ENCODE results near the gene PRR29.
"Not testable (repeated sequence)": the region's sequence is repeated elsewhere in the genome, so short reads cannot be mapped to it uniquely, and the experiment has no call there.

Gene PRR29

DNA sequence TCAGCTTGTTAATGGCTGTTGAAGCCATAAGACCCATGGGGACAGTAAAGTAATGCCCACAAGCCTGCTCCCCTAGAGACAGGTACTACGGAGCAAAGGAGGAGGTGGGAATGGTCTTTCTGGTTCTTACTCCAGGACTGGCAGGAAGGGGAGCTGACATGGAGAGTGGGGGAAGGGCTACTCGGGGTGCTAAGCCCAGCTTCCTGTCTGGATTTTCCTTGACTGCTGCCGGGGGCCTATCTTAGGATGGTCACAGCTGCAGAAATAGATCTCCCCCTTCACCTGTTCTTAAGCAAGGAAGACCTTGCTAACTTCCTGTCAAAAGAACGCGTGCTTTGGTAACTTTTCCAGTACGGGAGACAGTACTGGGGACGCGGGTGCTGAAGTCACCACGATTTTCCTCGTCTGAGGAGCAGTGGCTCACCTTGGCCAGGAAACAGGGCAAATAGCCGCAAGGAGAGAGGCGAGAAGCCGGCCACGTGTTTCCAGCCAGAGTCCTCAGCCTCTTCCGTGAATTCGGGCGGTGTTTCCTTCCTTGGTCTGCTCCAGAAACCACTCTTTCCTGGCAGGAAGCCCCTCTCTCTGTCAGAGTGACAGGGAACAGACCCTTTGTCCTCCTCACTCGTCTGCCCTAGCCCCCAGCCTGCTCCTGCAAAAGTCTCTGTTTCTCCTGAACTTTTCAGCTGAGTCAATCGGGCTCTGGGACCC is 656 bp upstream of the PRR29 start:
- no peak for DNase-seq (ENCODE audit: low spot score)

- DNase-seq (ENCODE audit: low spot score), result no peak
Observed at GRCh38 chr17:63998721-63999679, 849 bp downstream of the PRR29 start.

DNA sequence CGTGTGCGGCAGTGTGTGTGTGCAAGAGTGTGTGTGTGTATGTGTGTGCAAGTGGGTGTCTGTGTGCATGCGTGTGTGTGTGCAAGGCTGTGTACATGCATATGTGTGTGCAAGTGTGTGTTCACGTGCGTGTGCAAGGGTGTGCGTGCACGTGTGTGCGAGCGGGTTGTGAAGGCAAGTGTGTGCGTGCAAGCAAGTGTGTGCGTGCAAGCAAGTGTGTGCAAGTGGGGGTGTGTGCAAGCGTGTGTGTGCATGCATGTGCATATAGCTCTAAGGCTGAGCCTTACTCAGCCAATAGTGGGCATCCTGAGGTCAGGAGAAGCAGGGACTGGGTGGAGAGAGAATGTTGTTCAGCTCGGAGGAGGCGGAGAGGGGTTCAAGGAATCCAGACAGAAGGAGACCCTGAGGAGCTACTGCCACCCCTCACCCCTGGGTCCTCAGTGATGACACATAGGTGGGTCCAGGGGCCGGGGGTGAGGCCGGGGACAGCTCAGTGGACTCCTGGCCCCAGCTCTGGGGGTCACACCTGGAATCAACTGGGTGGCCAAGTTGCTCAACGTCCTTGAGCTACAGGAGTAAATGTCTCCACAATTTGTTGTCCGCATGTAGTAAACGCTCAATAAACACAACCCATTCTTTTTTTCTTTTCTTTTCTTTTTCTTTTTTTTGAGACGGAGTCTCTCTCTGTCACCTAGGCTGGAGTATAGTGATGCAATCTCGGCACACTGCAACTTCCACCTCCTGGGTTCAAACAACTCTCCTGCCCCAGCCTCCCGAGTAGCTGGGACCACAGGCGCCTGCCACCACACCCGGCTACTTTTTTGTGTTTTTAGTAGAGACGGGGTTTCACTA is 1.8 kb downstream of the PRR29 start:
- no peak for DNase-seq (ENCODE audit: low spot score)

DNA sequence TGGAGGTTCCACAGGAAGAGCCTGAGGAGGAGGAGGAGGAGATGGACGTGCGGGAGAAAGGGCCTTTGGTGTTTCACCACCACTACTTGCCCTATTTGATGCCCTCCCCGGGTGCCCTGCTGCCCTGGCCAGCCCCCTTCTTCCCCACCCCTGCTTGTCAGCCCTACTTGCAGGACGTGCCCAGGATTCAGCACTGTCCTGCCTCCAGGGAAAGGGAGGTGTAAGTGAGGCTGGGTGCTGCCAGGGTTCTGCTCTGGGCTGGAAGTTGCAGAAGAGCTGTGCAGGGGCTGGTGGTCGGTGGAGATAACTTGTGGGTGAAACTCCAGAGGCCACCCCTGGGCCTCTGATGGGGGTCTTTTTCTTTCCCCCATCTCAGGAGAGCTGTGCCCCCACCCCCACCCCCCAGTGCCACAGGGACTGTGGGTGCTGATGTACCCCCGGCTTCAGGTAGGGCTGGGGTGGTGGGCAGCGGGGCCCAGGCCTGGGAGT is 3.0 kb downstream of the PRR29 start:
- no peak for DNase-seq (ENCODE audit: low spot score)

DNA sequence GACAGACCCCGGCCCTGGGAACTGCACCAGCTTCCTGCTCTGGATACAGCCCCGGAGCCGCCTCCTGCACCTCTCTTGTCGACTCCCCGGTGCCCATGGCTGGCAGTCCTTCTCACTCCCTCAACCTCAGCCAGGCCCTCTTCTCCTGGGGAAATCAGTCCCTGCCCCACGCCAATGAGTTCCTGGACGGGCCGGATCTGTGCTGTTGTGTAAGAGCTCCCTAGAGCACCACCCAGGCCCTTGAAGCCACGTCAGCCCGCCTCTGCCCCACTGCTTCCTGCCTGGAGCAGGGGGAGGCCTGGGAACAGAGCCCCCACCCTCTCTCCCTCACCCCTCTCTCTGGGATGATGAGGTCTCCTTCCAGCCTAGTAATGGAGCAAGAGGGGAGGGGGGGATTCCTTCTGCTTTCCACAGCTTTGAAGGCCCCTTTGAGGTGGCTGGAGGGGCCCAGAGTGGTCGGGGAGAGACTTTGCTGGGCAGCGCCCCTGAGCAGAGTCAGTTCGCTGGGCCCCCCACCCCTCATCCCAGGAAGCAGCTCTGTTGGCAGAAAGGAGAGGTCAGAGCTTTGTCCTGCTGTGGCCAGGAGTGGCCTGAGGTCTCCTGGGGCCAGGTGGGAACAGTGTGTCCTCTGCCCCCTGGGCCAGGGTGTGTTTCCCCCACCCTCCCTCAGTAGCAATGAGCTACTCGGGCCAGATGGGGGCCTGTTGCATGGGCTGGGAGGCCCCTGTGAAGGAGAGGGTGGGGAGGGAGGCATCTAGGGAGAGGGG is 3.8 kb downstream of the PRR29 start:
- no peak for DNase-seq (ENCODE audit: low spot score)

DNA sequence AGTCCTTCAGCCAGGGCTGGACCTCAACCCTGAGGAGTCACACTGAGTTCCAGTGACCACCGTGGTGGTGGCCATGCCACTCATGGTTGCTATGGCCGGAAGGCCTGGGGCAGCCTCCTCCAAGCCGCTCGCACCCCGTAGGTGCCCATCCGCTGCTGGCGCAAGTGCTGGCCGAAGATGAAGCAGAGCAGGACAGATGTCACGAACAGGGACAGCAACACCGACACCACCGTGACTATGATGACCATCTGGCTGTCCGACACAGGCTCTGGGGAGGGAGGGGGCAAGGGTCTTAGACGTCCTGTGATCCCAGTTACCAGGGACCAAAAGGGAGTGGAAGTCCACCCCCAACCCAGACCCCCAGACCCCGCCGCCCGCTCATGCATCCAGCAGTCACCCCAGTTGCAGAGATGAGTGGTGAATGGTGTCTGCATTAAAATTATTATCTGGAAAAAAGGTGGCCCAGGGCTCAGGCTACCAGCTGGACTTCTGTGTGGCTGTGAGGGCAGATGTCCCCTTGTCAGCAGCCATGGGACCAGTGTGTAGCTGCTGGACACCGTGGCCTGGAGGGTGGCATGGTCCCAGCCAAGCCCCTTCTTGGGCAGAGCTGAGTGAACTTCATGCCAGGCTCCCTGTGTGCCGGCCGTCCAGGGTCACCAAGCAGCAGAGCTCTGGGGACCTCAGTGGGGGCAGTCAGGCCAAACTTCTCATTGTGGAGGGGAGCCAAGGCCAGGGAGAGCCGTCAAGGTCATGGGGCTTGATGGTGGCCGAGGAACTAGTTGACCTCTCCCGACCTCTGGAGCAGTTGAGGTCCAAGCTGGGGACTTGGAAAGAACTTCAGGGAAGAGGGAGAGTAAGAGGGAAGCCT is 4.7 kb downstream of the PRR29 start:
- DNase-seq (ENCODE audit: low spot score), result no peak

- DNase-seq (ENCODE audit: low spot score), result no peak
Observed at GRCh38 chr17:64003526-64004121, 5.5 kb downstream of the PRR29 start.

- no peak for DNase-seq (ENCODE audit: low spot score)
Observed at GRCh38 chr17:64004218-64004770, 6.1 kb downstream of the PRR29 start.

- DNase-seq (ENCODE audit: low spot score), result no peak
Observed at GRCh38 chr17:64004903-64005733, 7.0 kb downstream of the PRR29 start.

DNA sequence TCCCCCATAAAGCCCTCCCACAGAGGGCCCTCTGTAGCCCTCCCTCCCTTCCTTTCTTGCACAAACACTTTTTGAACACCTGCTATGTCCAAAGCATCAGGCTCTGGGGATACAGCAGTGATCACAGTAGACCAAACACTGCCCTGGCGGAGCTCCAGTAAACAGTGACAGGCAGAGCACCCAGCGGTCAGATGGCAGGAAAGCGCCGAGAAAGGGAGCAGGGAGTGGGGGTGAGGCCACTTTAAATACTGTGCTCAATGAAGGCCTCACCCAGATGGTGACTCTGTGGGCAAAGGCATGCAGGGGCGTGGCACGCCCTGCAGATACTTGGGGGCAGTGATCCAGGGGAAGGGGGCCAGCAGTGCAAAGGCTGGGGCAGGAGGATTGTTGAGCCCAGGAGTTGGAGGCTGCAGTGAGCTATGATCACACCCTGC is 7.6 kb downstream of the PRR29 start:
- no peak for DNase-seq (ENCODE audit: low spot score)

DNA sequence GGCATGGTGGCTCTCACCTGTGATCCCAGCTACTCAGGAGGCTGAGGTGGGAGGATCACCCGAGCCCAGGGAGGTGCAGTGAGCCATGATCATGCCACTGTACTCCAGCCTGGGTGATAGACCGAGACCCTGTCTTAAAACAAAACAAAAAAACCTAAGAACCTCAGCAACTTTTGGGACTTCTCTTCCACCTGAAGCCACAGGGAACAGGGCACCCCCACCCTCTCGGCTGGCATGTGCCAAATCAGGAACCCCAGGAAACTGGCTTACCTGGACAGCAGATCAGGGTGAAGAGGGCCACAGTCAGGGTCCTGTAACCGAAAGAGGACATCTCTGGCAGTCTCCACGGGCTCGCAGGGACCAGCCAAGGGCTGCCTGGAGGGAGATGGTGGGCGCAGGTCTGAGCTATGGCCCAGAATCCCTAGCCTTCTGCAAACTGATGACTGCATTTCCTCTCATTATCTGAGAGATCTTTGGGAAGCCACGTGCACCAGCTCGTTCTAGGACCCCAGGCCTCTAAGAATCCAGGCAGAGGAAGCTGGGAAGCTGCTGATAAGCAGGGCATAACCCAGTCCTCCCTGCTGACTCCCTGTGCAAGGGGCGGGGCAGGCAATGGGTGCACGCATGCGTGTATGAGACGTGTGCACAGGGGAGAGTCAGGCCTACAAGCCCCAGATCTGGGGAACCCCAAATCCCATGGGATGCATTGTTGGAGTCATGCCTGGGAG is 8.4 kb downstream of the PRR29 start:
- DNase-seq (ENCODE audit: low spot score), result peak; percentile 88

DNA sequence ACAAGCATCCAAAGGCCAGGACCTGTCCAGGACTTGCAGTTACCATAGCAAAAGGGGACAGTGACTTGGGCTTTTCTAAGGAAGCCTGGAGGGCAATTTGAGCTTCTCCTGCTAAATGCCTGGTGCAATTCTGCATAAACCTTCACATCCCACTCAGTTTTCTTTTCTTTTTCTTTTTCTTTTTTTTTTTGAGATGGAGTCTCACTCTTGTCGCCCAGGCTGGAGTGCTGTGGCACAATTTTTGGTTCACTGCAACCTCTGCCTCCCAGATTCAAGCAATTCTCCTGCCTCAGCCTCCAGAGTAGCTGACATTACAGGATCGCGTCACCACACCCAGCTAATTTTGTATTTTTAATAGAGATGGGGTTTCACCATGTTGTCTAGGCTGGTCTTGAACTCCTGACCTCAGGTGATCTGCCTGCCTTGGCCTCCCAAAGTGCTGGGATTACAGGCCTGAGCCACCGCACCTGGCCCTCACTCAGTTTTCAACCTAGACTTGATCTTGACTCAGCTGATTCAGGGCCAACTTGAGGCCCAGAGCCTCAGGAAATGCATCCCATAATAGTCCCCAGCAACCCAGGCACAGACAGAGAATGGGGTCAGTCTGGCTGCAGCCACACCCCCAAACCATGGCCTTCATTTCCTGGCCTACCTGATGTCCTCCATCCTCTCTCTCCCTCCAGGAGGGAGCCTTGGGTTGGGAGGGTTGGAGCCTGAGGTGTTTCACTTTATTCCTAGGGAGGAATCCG is 9.1 kb downstream of the PRR29 start:
- DNase-seq (ENCODE audit: low spot score), result not testable (repeated sequence)

DNA sequence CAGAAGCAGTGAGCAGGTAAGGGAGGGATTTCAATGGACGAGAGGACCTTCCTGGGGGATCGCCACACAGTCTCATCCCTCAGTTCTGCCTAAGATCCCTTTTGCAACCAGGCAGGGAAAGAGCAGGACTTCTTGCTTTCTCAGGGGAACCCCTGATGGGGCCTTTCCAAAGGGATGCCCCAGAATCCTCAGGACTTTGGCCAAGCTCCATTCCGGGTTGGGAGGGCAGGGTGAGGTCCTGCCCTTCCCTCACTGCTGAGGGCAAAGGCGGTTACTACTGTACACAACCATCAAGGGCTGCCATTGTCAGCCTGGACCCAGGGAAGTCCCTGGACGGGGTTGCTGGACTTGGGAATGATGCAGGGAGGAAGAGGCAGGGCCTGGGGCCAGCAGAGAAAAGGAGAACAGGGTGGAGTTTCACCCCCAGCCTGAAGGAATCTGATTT is 9.7 kb downstream of the PRR29 start:
- DNase-seq (ENCODE audit: low spot score), result no peak

DNA sequence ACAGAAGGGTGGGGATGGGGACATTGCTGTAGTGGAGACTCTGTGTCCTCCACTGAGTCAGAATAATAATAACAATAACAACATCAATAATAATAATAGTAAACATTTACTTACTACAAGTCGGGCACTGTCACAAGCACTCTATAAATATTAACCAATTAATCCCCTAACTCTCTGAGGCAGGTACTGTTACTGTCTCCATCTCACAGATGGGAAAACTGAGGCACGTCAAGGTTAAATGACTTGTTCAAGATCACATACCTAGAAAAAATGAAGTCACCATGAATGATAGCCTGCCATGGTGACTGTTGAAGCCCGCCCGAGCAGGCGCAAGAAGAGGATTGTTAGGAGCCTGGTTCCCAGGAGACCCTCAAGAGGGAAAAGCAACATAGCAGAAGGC is 10.2 kb downstream of the PRR29 start:
- no peak for DNase-seq (ENCODE audit: low spot score)

- no peak for DNase-seq (ENCODE audit: low spot score)
Observed at GRCh38 chr17:64008830-64009229, 10.7 kb downstream of the PRR29 start.

GRCh38 chr17:64009571-64010402 is 11.6 kb downstream of the PRR29 start:
- DNase-seq (ENCODE audit: low spot score), result no peak
